HCT116 (cell line): Measurements from ENCODE around the gene UMAD1. TPM values are rescaled to one million over a fixed set of nuclear protein-coding genes. Genes with fewer than 3 reads are reported as not detected.

ENCODE experiments used
- ATAC-seq: fragments of 200-7000 bp; cut with Tn5 transposase; 2 replicates; pipeline ENCODE4 v1.9.1; 2020; ENCODE audit warnings: mild to moderate bottlenecking, moderate library complexity
- BruUV-seq: library from RNA; stranded (reverse); fragments of 400-500 nt; replicated peaks from 2 replicates; lab custom pipeline; 2021; lab: Mats Ljungman, UMichigan
- CTCF ChIA-PET: fragments of 300-600 bp; sonication (Branson Sonifier 250); formaldehyde crosslinking; loops from one replicate; lab custom pipeline; 2021; ENCODE audit warnings: antibody characterized with exemption; lab: Charles Lee
- POLR2A ChIA-PET: fragments of 300-600, 350-600 bp; sonication (Branson Sonifier 250); formaldehyde crosslinking; loops from one replicate; lab custom pipeline; 2021; ENCODE audit warnings: antibody characterized with exemption; lab: Charles Lee
- RAD21 ChIA-PET, 2 experiments: fragments of 300-600 bp; sonication (Branson Sonifier 250); formaldehyde crosslinking; loops; one replicate each; lab custom pipeline; 2023; ENCODE audit warnings: low total read pairs in 2 of 2; ENCODE audit not compliant: uncharacterized antibody in 2 of 2, unreplicated experiment in 2 of 2, low non-redundant PET in 1 of 2; lab: Charles Lee
- DNase-seq: peaks from one replicate; pipeline ENCODE4 v3.0.0-alpha.2; 2010; ENCODE audit warnings: low read depth, low spot score
- H2AFZ ChIP-seq: fragments of 200-600 bp; shearing (Covaris generic), sonication (generic); 2 replicates; pipeline ENCODE4 v1.6.1; 2017; ENCODE audit warnings: low read depth, mixed run types, mixed read lengths, antibody characterized with exemption, low read length; ENCODE audit not compliant: poor library complexity, severe bottlenecking
- H3K27ac ChIP-seq: 2 replicates; pipeline ENCODE4 v1.5.1; 2012; ENCODE audit warnings: low read depth, low read length
- H3K27me3 ChIP-seq: fragments of 200-600 bp; sonication (generic); 2 replicates; pipeline ENCODE4 v1.6.1; 2016; ENCODE audit warnings: mixed run types, low read length, mixed read lengths; ENCODE audit not compliant: insufficient read depth
- H3K36me3 ChIP-seq, 2 experiments: fragments of 200-500 bp in 1 of 2; fragments of 200-600 bp in 1 of 2; sonication (Bioruptor generic) in 1 of 2; sonication (generic) in 1 of 2; 2 replicates each; pipeline versions ENCODE4 v1.5.1 to v1.6.1; 2014 to 2016; ENCODE audit warnings: low read length in 2 of 2, inconsistent platforms in 1 of 2, mixed read lengths in 1 of 2, mixed run types in 1 of 2; ENCODE audit not compliant: insufficient read depth in 2 of 2, control insufficient read depth in 1 of 2
- H3K4me1 ChIP-seq, 2 experiments: fragments of 200-600 bp in 1 of 2; sonication (generic) in 1 of 2; 2 replicates each; pipeline versions ENCODE4 v1.5.1 to v1.6.1; 2012 to 2017; ENCODE audit warnings: low read length in 2 of 2, inconsistent platforms in 1 of 2, mild to moderate bottlenecking in 1 of 2, mixed read lengths in 1 of 2, mixed run types in 1 of 2, moderate library complexity in 1 of 2; ENCODE audit not compliant: insufficient read depth in 2 of 2, control insufficient read depth in 1 of 2
- H3K4me2 ChIP-seq: fragments of 200-600 bp; sonication (generic); 2 replicates; pipeline ENCODE4 v1.6.1; 2017; ENCODE audit warnings: mixed run types, low read length, mixed read lengths
- H3K4me3 ChIP-seq, 2 experiments: fragments of 200-600 bp in 1 of 2; sonication (generic) in 1 of 2; replicated peaks in 1 of 2; 2 replicates each; pipeline ENCODE4 v1.5.1; 2011 to 2016; ENCODE audit warnings: low read length in 2 of 2, control low read depth in 1 of 2, low read depth in 1 of 2, mild to moderate bottlenecking in 1 of 2, mixed read lengths in 1 of 2, mixed run types in 1 of 2
- H3K79me2 ChIP-seq: fragments of 200-600 bp; sonication (generic); 2 replicates; pipeline ENCODE4 v1.6.1; 2017; ENCODE audit warnings: mild to moderate bottlenecking, mixed run types, low read length, moderate library complexity, mixed read lengths; ENCODE audit not compliant: insufficient read depth
- H3K9ac ChIP-seq: fragments of 200-600 bp; sonication (generic); 2 replicates; pipeline ENCODE4 v1.6.1; 2016; ENCODE audit warnings: low read length, mixed read lengths
- H3K9me2 ChIP-seq: fragments of 200-600 bp; sonication (generic), shearing (Covaris generic); 2 replicates; pipeline ENCODE4 v1.6.1; 2017; ENCODE audit warnings: mixed run types, mild to moderate bottlenecking, moderate library complexity; ENCODE audit not compliant: insufficient read depth
- H3K9me3 ChIP-seq, 2 experiments: fragments of 200-500 bp in 1 of 2; fragments of 200-600 bp in 1 of 2; sonication (Bioruptor generic) in 1 of 2; sonication (generic) in 1 of 2; 2 replicates each; pipeline ENCODE4 v1.6.1; 2014 to 2017; ENCODE audit warnings: low read length in 2 of 2, mixed read lengths in 2 of 2, inconsistent platforms in 1 of 2, low read depth in 1 of 2, mild to moderate bottlenecking in 1 of 2, mixed run types in 1 of 2, moderate library complexity in 1 of 2; ENCODE audit not compliant: control insufficient read depth in 1 of 2, insufficient read depth in 1 of 2
- H4K20me1 ChIP-seq: fragments of 200-600 bp; sonication (generic), shearing (Covaris generic); 2 replicates; pipeline ENCODE4 v1.6.1; 2017; ENCODE audit warnings: mixed run types, mild to moderate bottlenecking, moderate library complexity; ENCODE audit not compliant: insufficient read depth
- CBX3 ChIP-seq: IDR thresholded peaks from 2 replicates; pipeline ENCODE4 v1.6.1; 2012; ENCODE audit warnings: low read depth
- CEBPB ChIP-seq: IDR thresholded peaks from 2 replicates; pipeline ENCODE4 v1.6.1; 2012; ENCODE audit warnings: low read depth
- CTCF ChIP-seq, 3 experiments: fragments of 200-600 bp in 1 of 3; sonication (generic) in 1 of 3; IDR thresholded peaks in 2 of 3; conservative IDR thresholded peaks in 1 of 3; 2 replicates each; pipeline ENCODE4 v1.5.1; 2012 to 2017; ENCODE audit warnings: low read depth in 2 of 3, low read length in 2 of 3, antibody characterized with exemption in 1 of 3, borderline replicate concordance in 1 of 3, control low read depth in 1 of 3, mild to moderate bottlenecking in 1 of 3, mixed read lengths in 1 of 3, mixed run types in 1 of 3, moderate library complexity in 1 of 3; ENCODE audit not compliant: insufficient read depth in 1 of 3
- EZH2phosphoT487 ChIP-seq: fragments of 200-600 bp; IDR thresholded peaks from 2 replicates; pipeline ENCODE4 v1.6.1; 2018; ENCODE audit warnings: antibody characterized with exemption, borderline replicate concordance
- FOSL1 ChIP-seq: IDR thresholded peaks from 2 replicates; pipeline ENCODE4 v1.6.1; 2012; ENCODE audit warnings: low read depth
- JUND ChIP-seq: IDR thresholded peaks from 2 replicates; pipeline ENCODE4 v1.6.1; 2012
- MAX ChIP-seq: IDR thresholded peaks from 2 replicates; pipeline ENCODE4 v1.6.1; 2012
- POLR2A ChIP-seq: IDR thresholded peaks from 2 replicates; pipeline ENCODE4 v1.7.0; 2011; ENCODE audit warnings: borderline replicate concordance; ENCODE audit not compliant: insufficient read depth, insufficient read length; ENCODE audit errors: extremely low read depth
- POLR2AphosphoS5 ChIP-seq: IDR thresholded peaks from 2 replicates; pipeline ENCODE4 v1.6.1; 2011; ENCODE audit warnings: mild to moderate bottlenecking, low read depth, low read length, moderate library complexity
- RAD21 ChIP-seq: IDR thresholded peaks from 2 replicates; pipeline ENCODE4 v1.6.1; 2012; ENCODE audit warnings: low read depth, mild to moderate bottlenecking
- SIN3A ChIP-seq: IDR thresholded peaks from 2 replicates; pipeline ENCODE4 v1.6.1; 2012; ENCODE audit warnings: low read depth
- SP1 ChIP-seq: IDR thresholded peaks from 2 replicates; pipeline ENCODE4 v1.6.1; 2012; ENCODE audit warnings: low read depth
- YY1 ChIP-seq: IDR thresholded peaks from 2 replicates; pipeline ENCODE4 v1.6.1; 2011; ENCODE audit warnings: low read length, low read depth, moderate library complexity, mild to moderate bottlenecking; ENCODE audit not compliant: insufficient replicate concordance; ENCODE audit errors: extremely low read depth
- ZBTB33 ChIP-seq: IDR thresholded peaks from 2 replicates; pipeline ENCODE4 v1.6.1; 2011; ENCODE audit warnings: mild to moderate bottlenecking, low read length, moderate library complexity; ENCODE audit not compliant: insufficient replicate concordance; ENCODE audit errors: extremely low read depth
- ZFX ChIP-seq: fragments of 450-650 bp; IDR thresholded peaks from 2 replicates; pipeline ENCODE4 v1.6.1; 2017
- ZNF274 ChIP-seq: fragments of 200-500 bp; sonication (Bioruptor generic); IDR thresholded peaks from 2 replicates; pipeline ENCODE4 v1.6.1; 2014; ENCODE audit warnings: mild to moderate bottlenecking, low read depth, low read length, inconsistent platforms
- intact Hi-C: fragments of 100-400 bp; cut with micrococcal nuclease; formaldehyde crosslinking; loops from 2 replicates; pipeline ENCODE4 v1.10.0; 2022
- total RNA-seq: library from RNA; stranded (reverse); gene quantifications from one replicate; pipeline ENCODE4 v1.2.1, GENCODE V29; 2021; ENCODE audit not compliant: unreplicated experiment

Gene UMAD1
- total RNA-seq, 1 experiment from 2014 or later, result 12.7 TPM

- Histone ChIP-seq H3K27me3 (no peaks in the 10 kb centered on the region), H2AFZ (no peak overlapping the region), H3K36me3 (no peaks in the 10 kb centered on the region), H4K20me1 (no peaks in the 10 kb centered on the region), H3K4me1 (no peaks in the 10 kb centered on the region), H3K4me3 (no peak overlapping the region), H3K9ac (no peak overlapping the region), H3K9me2 (no peaks in the 10 kb centered on the region), H3K9me3 (no peaks in the 10 kb centered on the region), H3K27ac (no peak overlapping the region), H3K79me2 (no peaks in the 10 kb centered on the region), H3K4me2 (no peak overlapping the region)
- intact Hi-C loops, result no loop called here
- ATAC-seq, result no peak
- ChIA-PET RAD21 (no interaction called here), POLR2A (no interaction called here), CTCF (no interaction called here)
- no peak for DNase-seq
- TF ChIP-seq POLR2AphosphoS5 (no peak), SP1 (no peak), SIN3A (no peak), YY1 (no peak), RAD21 (no peak), ZNF274 (no peak), EZH2phosphoT487 (no peak), POLR2A (no peak), ZBTB33 (no peak), CTCF (IDR thresholded peaks at IDR 0.05 in 2 of 3, conservative IDR thresholded peaks at IDR 0.05 in 1 of 3; ENCODE audit: borderline replicate concordance in 1 of 3, insufficient read depth in 1 of 3, low read depth in 2 of 3, low read length in 2 of 3) (no peak), ZFX (no peak), CEBPB (no peak), FOSL1 (no peak), JUND (no peak), CBX3 (no peak), MAX (no peak)
- BruUV-seq, result no TSS peak
Observed at GRCh38 chr7:7739204-7740036, 98.9 kb downstream of the UMAD1 start.
